ENCODE measurements around the gene TRANK1.

TRANK1 gene

GRCh38 chr3:36944641-36945270, at the start of gene TRANK1:
TRANK1 (minus strand) TSS chr3:36945054; CDS start chr3:36944809, 245 bp downstream.
- H3K27ac ChIP-seq (ENCODE audit: low read length) = peak within 1 kb of the TSS; percentile 24
- peak within 1 kb of the TSS; percentile 86 to 87 for H3K4me3 ChIP-seq (ENCODE audit: low read length in 2 of 2)
- H3K27me3 ChIP-seq (ENCODE audit: control insufficient read depth in 1 of 2, insufficient read depth in 2 of 2, low read length in 2 of 2) = no peaks in the 10 kb centered on the region
- peaks cover 0 to 2% of the 10 kb centered on the region in 2 donors for H3K9me3 ChIP-seq (ENCODE audit: control insufficient read depth in 2 of 2, low read length in 2 of 2)
- H3K4me1 ChIP-seq (ENCODE audit: control insufficient read depth, insufficient read depth, low read length) = peaks cover 16% of the 10 kb centered on the region
- H3K9ac ChIP-seq (ENCODE audit: low read length in 2 of 2) = peak within 1 kb of the TSS; percentile 69 to 73
- no peaks in the 10 kb centered on the region for H3K36me3 ChIP-seq (ENCODE audit: control insufficient read depth in 2 of 2, insufficient read depth in 2 of 2, low read length in 2 of 2)

GRCh38 chr3:36993326-36994283, 48.8 kb upstream of the TRANK1 start, which contains the start of gene MLH1:
MLH1 (plus strand) TSS chr3:36993518; CDS start chr3:36993548, 30 bp downstream.
- Histone ChIP-seq H3K27ac (ENCODE audit: low read length) (peak within 1 kb of the TSS; percentile 99), H3K9me3 (ENCODE audit: control insufficient read depth in 2 of 2, low read length in 2 of 2) (no peaks in the 10 kb centered on the region), H3K9ac (ENCODE audit: low read length in 2 of 2) (peak within 1 kb of the TSS; percentile 98 to 99), H3K4me1 (ENCODE audit: control insufficient read depth, insufficient read depth, low read length) (peaks cover 29% of the 10 kb centered on the region), H3K27me3 (ENCODE audit: control insufficient read depth in 1 of 2, insufficient read depth in 2 of 2, low read length in 2 of 2) (no peaks in the 10 kb centered on the region), H3K36me3 (ENCODE audit: control insufficient read depth in 2 of 2, insufficient read depth in 2 of 2, low read length in 2 of 2) (peaks cover 3 to 18% of the 10 kb centered on the region in 2 donors), H3K4me3 (ENCODE audit: low read length in 2 of 2) (peak within 1 kb of the TSS; percentile 84 to 96)

- no peaks in the 10 kb centered on the region for H3K27me3 ChIP-seq (ENCODE audit: control insufficient read depth in 1 of 2, insufficient read depth in 2 of 2, low read length in 2 of 2)
- H3K36me3 ChIP-seq (ENCODE audit: control insufficient read depth in 2 of 2, insufficient read depth in 2 of 2, low read length in 2 of 2) = peaks cover 3 to 14% of the 10 kb centered on the region in 2 donors
- H3K9ac ChIP-seq (ENCODE audit: low read length in 2 of 2) = peak within 1 kb of the TSS; percentile 98 to 99
- peaks cover 29% of the 10 kb centered on the region for H3K4me1 ChIP-seq (ENCODE audit: control insufficient read depth, insufficient read depth, low read length)
- peak within 1 kb of the TSS; percentile 99 for H3K27ac ChIP-seq (ENCODE audit: low read length)
- peak within 1 kb of the TSS; percentile 84 to 96 for H3K4me3 ChIP-seq (ENCODE audit: low read length in 2 of 2)
- no peaks in the 10 kb centered on the region for H3K9me3 ChIP-seq (ENCODE audit: control insufficient read depth in 2 of 2, low read length in 2 of 2)
Measured at GRCh38 chr3:36992806-36993325, 48.0 kb upstream of the TRANK1 start, which contains the start of gene EPM2AIP1. EPM2AIP1 (minus strand) TSS chr3:36993131; CDS start chr3:36993077, 54 bp downstream.

- Histone ChIP-seq H3K4me1 (ENCODE audit: control insufficient read depth, insufficient read depth, low read length) (peaks cover 29% of the 10 kb centered on the region), H3K9ac (ENCODE audit: low read length in 2 of 2) (peak overlapping the region; percentile 77 to 98)
Measured at GRCh38 chr3:36991923-36992805, 47.3 kb upstream of the TRANK1 start.

GRCh38 chr3:36991147-36991546, 46.3 kb upstream of the TRANK1 start:
- Histone ChIP-seq H3K9ac (ENCODE audit: low read length in 2 of 2) (peak overlapping the region in 1 of 2 donors; percentile 77), H3K4me1 (ENCODE audit: control insufficient read depth, insufficient read depth, low read length) (peaks cover 29% of the 10 kb centered on the region), H3K36me3 (ENCODE audit: control insufficient read depth in 2 of 2, insufficient read depth in 2 of 2, low read length in 2 of 2) (peaks cover 3 to 18% of the 10 kb centered on the region in 2 donors), H3K4me3 (ENCODE audit: low read length in 2 of 2) (peak overlapping the region; percentile 84 to 96), H3K27me3 (ENCODE audit: control insufficient read depth in 1 of 2, insufficient read depth in 2 of 2, low read length in 2 of 2) (no peaks in the 10 kb centered on the region), H3K27ac (ENCODE audit: low read length) (peak overlapping the region; percentile 99), H3K9me3 (ENCODE audit: control insufficient read depth in 2 of 2, low read length in 2 of 2) (no peaks in the 10 kb centered on the region)

More at GRCh38 chr3:36991923-36992805, 47.3 kb upstream of the TRANK1 start:
- H3K36me3 ChIP-seq (ENCODE audit: control insufficient read depth in 2 of 2, insufficient read depth in 2 of 2, low read length in 2 of 2) = peaks cover 3 to 17% of the 10 kb centered on the region in 2 donors
- H3K27me3 ChIP-seq (ENCODE audit: control insufficient read depth in 1 of 2, insufficient read depth in 2 of 2, low read length in 2 of 2) = no peaks in the 10 kb centered on the region
- peak overlapping the region; percentile 99 for H3K27ac ChIP-seq (ENCODE audit: low read length)
- H3K9me3 ChIP-seq (ENCODE audit: control insufficient read depth in 2 of 2, low read length in 2 of 2) = no peaks in the 10 kb centered on the region
- peak overlapping the region; percentile 84 to 96 for H3K4me3 ChIP-seq (ENCODE audit: low read length in 2 of 2)

GRCh38 chr3:36989568-36989967, 44.7 kb upstream of the TRANK1 start:
- Histone ChIP-seq H3K27me3 (ENCODE audit: control insufficient read depth in 1 of 2, insufficient read depth in 2 of 2, low read length in 2 of 2) (no peaks in the 10 kb centered on the region), H3K9ac (ENCODE audit: low read length in 2 of 2) (peak overlapping the region; percentile 13 to 39), H3K4me1 (ENCODE audit: control insufficient read depth, insufficient read depth, low read length) (peaks cover 23% of the 10 kb centered on the region), H3K36me3 (ENCODE audit: control insufficient read depth in 2 of 2, insufficient read depth in 2 of 2, low read length in 2 of 2) (peaks cover 12 to 32% of the 10 kb centered on the region in 2 donors), H3K9me3 (ENCODE audit: control insufficient read depth in 2 of 2, low read length in 2 of 2) (no peaks in the 10 kb centered on the region), H3K27ac (ENCODE audit: low read length) (no peak overlapping the region), H3K4me3 (ENCODE audit: low read length in 2 of 2) (peak overlapping the region; percentile 36 to 44)

- Histone ChIP-seq H3K9ac (ENCODE audit: low read length in 2 of 2) (no peak overlapping the region), H3K36me3 (ENCODE audit: control insufficient read depth in 2 of 2, insufficient read depth in 2 of 2, low read length in 2 of 2) (peaks cover 17 to 36% of the 10 kb centered on the region in 2 donors), H3K27me3 (ENCODE audit: control insufficient read depth in 1 of 2, insufficient read depth in 2 of 2, low read length in 2 of 2) (no peaks in the 10 kb centered on the region), H3K27ac (ENCODE audit: low read length) (no peak overlapping the region), H3K4me1 (ENCODE audit: control insufficient read depth, insufficient read depth, low read length) (peaks cover 21% of the 10 kb centered on the region), H3K9me3 (ENCODE audit: control insufficient read depth in 2 of 2, low read length in 2 of 2) (no peaks in the 10 kb centered on the region), H3K4me3 (ENCODE audit: low read length in 2 of 2) (peak overlapping the region in 1 of 2 donors; percentile 36)
Measured at GRCh38 chr3:36989005-36989404, 44.2 kb upstream of the TRANK1 start.

GRCh38 chr3:36988356-36988755, 43.5 kb upstream of the TRANK1 start:
- peaks cover 20% of the 10 kb centered on the region for H3K4me1 ChIP-seq (ENCODE audit: control insufficient read depth, insufficient read depth, low read length)
- no peak overlapping the region for H3K27ac ChIP-seq (ENCODE audit: low read length)
- H3K4me3 ChIP-seq (ENCODE audit: low read length in 2 of 2) = no peak overlapping the region
- no peaks in the 10 kb centered on the region for H3K27me3 ChIP-seq (ENCODE audit: control insufficient read depth in 1 of 2, insufficient read depth in 2 of 2, low read length in 2 of 2)
- no peaks in the 10 kb centered on the region for H3K9me3 ChIP-seq (ENCODE audit: control insufficient read depth in 2 of 2, low read length in 2 of 2)
- H3K36me3 ChIP-seq (ENCODE audit: control insufficient read depth in 2 of 2, insufficient read depth in 2 of 2, low read length in 2 of 2) = peaks cover 21 to 41% of the 10 kb centered on the region in 2 donors
- no peak overlapping the region for H3K9ac ChIP-seq (ENCODE audit: low read length in 2 of 2)

GRCh38 chr3:36981006-36981405, 36.2 kb upstream of the TRANK1 start:
- H3K27ac ChIP-seq (ENCODE audit: low read length) = no peak overlapping the region
- H3K9me3 ChIP-seq (ENCODE audit: control insufficient read depth in 2 of 2, low read length in 2 of 2) = no peaks in the 10 kb centered on the region
- H3K4me1 ChIP-seq (ENCODE audit: control insufficient read depth, insufficient read depth, low read length) = no peaks in the 10 kb centered on the region
- H3K9ac ChIP-seq (ENCODE audit: low read length in 2 of 2) = no peak overlapping the region
- H3K27me3 ChIP-seq (ENCODE audit: control insufficient read depth in 1 of 2, insufficient read depth in 2 of 2, low read length in 2 of 2) = no peaks in the 10 kb centered on the region
- no peak overlapping the region for H3K4me3 ChIP-seq (ENCODE audit: low read length in 2 of 2)
- H3K36me3 ChIP-seq (ENCODE audit: control insufficient read depth in 2 of 2, insufficient read depth in 2 of 2, low read length in 2 of 2) = peaks cover 29 to 33% of the 10 kb centered on the region in 2 donors
